Stimulated activated CD8-positive, alpha-beta memory T cell treated with anti-CD3 and anti-CD28 coated beads, Interleukin-4, amount 100 ng/mL, for 24 hours (primary cell): ENCODE results near the gene STAMBP.
"Not testable (repeated sequence)": the region's sequence is repeated elsewhere in the genome, so short reads cannot be mapped to it uniquely, and the experiment has no call there.

ENCODE experiments used
- DNase-seq: peaks from one replicate; pipeline ENCODE4 v3.0.0-alpha.2; 2020; ENCODE audit warnings: low read depth

Gene STAMBP

GRCh38 chr2:73828818-73829570 lies at the start of gene STAMBP:
Gene STAMBP (plus strand): TSS chr2:73828961. CDS start chr2:73830857, 1,896 bp downstream.
- DNase-seq: peak; percentile 79

GRCh38 chr2:73779467-73780236 lies 49.1 kb upstream of the STAMBP start, which contains the start of gene DUSP11:
Gene DUSP11 (minus strand): TSS chr2:73780103. CDS start chr2:73779974, 129 bp downstream.
- DNase-seq: peak; percentile 95

GRCh38 chr2:73780237-73780582 lies 48.6 kb upstream of the STAMBP start:
- DNase-seq: no peak

- DNase-seq: not testable (repeated sequence)
Measured at GRCh38 chr2:73783402-73783801, 45.4 kb upstream of the STAMBP start.

- DNase-seq: not testable (repeated sequence)
Measured at GRCh38 chr2:73783883-73784282, 44.9 kb upstream of the STAMBP start, which contains the start of gene C2orf78. Gene C2orf78 (plus strand): TSS chr2:73784183. CDS start chr2:73784310, 127 bp downstream.

- DNase-seq: no peak
Measured at GRCh38 chr2:73811878-73812277, 16.9 kb upstream of the STAMBP start.

- no peak for DNase-seq
Measured at GRCh38 chr2:73812635-73813034, 16.1 kb upstream of the STAMBP start.

GRCh38 chr2:73818296-73818695 lies 10.5 kb upstream of the STAMBP start:
- DNase-seq: no peak

GRCh38 chr2:73821227-73821626 lies 7.5 kb upstream of the STAMBP start:
- DNase-seq: no peak

GRCh38 chr2:73821669-73822068 lies 7.1 kb upstream of the STAMBP start:
- DNase-seq: no peak

GRCh38 chr2:73822276-73822675 lies 6.5 kb upstream of the STAMBP start:
- DNase-seq: no peak

GRCh38 chr2:73822991-73823390 lies 5.8 kb upstream of the STAMBP start:
- DNase-seq: no peak

GRCh38 chr2:73823416-73823815 lies 5.3 kb upstream of the STAMBP start:
- DNase-seq: no peak

- DNase-seq: no peak
Measured at GRCh38 chr2:73823916-73824523, 4.7 kb upstream of the STAMBP start.

GRCh38 chr2:73825408-73825807 lies 3.4 kb upstream of the STAMBP start:
- no peak for DNase-seq

GRCh38 chr2:73827018-73827417 lies 1.7 kb upstream of the STAMBP start:
- no peak for DNase-seq

GRCh38 chr2:73827660-73828388 lies 937 bp upstream of the STAMBP start:
- DNase-seq: no peak

GRCh38 chr2:73828389-73828817 lies 358 bp upstream of the STAMBP start:
- no peak for DNase-seq

- no peak for DNase-seq
Measured at GRCh38 chr2:73830871-73831401, 2.2 kb downstream of the STAMBP start.

- DNase-seq: no peak
Measured at GRCh38 chr2:73832930-73833329, 4.2 kb downstream of the STAMBP start.

- no peak for DNase-seq
Measured at GRCh38 chr2:73836141-73836943, 7.6 kb downstream of the STAMBP start.
